Lung (tissue), 12 donors: Measurements from ENCODE around the gene CBLB. TPM values are rescaled to one million over a fixed set of nuclear protein-coding genes. Genes with fewer than 3 reads are reported as not detected.

ENCODE experiments used
- ATAC-seq: fragments of 200-7000 bp; cut with Tn5 transposase; one replicate; pipeline ENCODE4 v1.9.1; 2020; ENCODE audit warnings: moderate number of reproducible peaks; ENCODE audit not compliant: insufficient read depth, low FRiP score
- DNase-seq, 3 donors: peaks; one replicate each; pipeline ENCODE4 v3.0.0-alpha.2; 2013 to 2017
- H3K27ac ChIP-seq, 2 donors: one replicate each; pipeline ENCODE4 v1.5.1; 2013; ENCODE audit warnings: mild to moderate bottlenecking in 2 of 2, moderate library complexity in 2 of 2, control low read depth in 1 of 2, inconsistent platforms in 1 of 2, low read depth in 1 of 2, low read length in 1 of 2
- H3K27me3 ChIP-seq, 3 donors: one replicate each; pipeline ENCODE4 v1.5.1; 2013; ENCODE audit warnings: low read length in 2 of 3; ENCODE audit not compliant: control insufficient read depth in 3 of 3, insufficient read depth in 3 of 3
- H3K36me3 ChIP-seq, 4 donors: one replicate each; pipeline ENCODE4 v1.5.1; 2013; ENCODE audit warnings: low read length in 4 of 4, mild to moderate bottlenecking in 1 of 4, moderate library complexity in 1 of 4; ENCODE audit not compliant: control insufficient read depth in 4 of 4, insufficient read depth in 4 of 4
- H3K4me1 ChIP-seq, 5 donors: one replicate each; pipeline ENCODE4 v1.5.1; 2013; ENCODE audit warnings: low read length in 5 of 5, mild to moderate bottlenecking in 2 of 5, moderate library complexity in 1 of 5; ENCODE audit not compliant: control insufficient read depth in 5 of 5, insufficient read depth in 5 of 5
- H3K4me3 ChIP-seq: one replicate; pipeline ENCODE4 v1.5.1; 2013; ENCODE audit warnings: mild to moderate bottlenecking, control low read depth, moderate library complexity
- H3K9ac ChIP-seq, 2 donors: one replicate each; pipeline ENCODE4 v1.5.1; 2013; ENCODE audit warnings: low read length in 2 of 2, control low read depth in 1 of 2; ENCODE audit not compliant: insufficient read depth in 1 of 2
- H3K9me3 ChIP-seq, 4 donors: one replicate each; pipeline ENCODE4 v1.5.1; 2013; ENCODE audit warnings: low read length in 3 of 4, mild to moderate bottlenecking in 1 of 4, moderate library complexity in 1 of 4; ENCODE audit not compliant: control insufficient read depth in 4 of 4, insufficient read depth in 3 of 4
- CTCF ChIP-seq: IDR thresholded peaks from 2 replicates; pipeline ENCODE4 v1.5.1; 2012; ENCODE audit warnings: mild to moderate bottlenecking; ENCODE audit errors: control extremely low read depth, extremely low read depth
- WGBS, 2 donors: extraction: QIAGEN DNeasy Blood & Tissue Kit; methylation state at CpG; one replicate each; pipeline ENCODE4 v1.1.7; 2013; 5-methylcytosine and 5-hydroxymethylcytosine counted together
- polyA plus RNA-seq, 2 donors: library from polyadenylated mRNA; stranded (reverse); fragments of 200-250 nt; gene quantifications; one replicate each; pipeline ENCODE4 v1.2.1, GENCODE V29; 2013
- total RNA-seq, 2 donors: library from RNA; depleted of rRNA in 1 of 2; stranded (reverse); fragments of >200 nt in 1 of 2; gene quantifications; one replicate each; pipeline ENCODE4 v1.2.1, GENCODE V29; 2014 to 2021
- donor health status: control.
- donor health status: control.
- donor health status: Bipolar disorder and iron deficiency.
- donor health status: healthy.
- donor health status: DM: yes; HTN: yes; CAD: no.

The CBLB gene
- total and polyA plus RNA-seq, 4 donors, result 7.2 to 124 (median 24.6) TPM

GRCh38 chr3:105708980-105709379 is 159.8 kb downstream of the CBLB start:
- no peak overlapping the region for H3K4me3 ChIP-seq
- H3K27ac ChIP-seq, result no peak overlapping the region
- H3K36me3 ChIP-seq, result peaks cover 4 to 14% (median 7%) of the 10 kb centered on the region in 4 donors
- DNase-seq (no peak), ATAC-seq (no peak)
- no peak for TF ChIP-seq CTCF
- H3K27me3 ChIP-seq, result no peaks in the 10 kb centered on the region
- H3K9ac ChIP-seq, result no peak overlapping the region
- 93 to 95% methylated on average over 1 of the region's 1 CpG for WGBS, 2 donors
- H3K4me1 ChIP-seq, result peaks cover 0 to 9% (median 0%) of the 10 kb centered on the region in 5 donors
- H3K9me3 ChIP-seq, result no peaks in the 10 kb centered on the region

GRCh38 chr3:105707009-105707408 is 161.8 kb downstream of the CBLB start:
- ATAC-seq (no peak), DNase-seq (no peak)
- Histone ChIP-seq H3K9me3 (no peaks in the 10 kb centered on the region), H3K27me3 (no peaks in the 10 kb centered on the region), H3K36me3 (peaks cover 5 to 16% (median 11%) of the 10 kb centered on the region in 4 donors), H3K4me1 (peaks cover 0 to 9% (median 0%) of the 10 kb centered on the region in 5 donors), H3K4me3 (no peak overlapping the region), H3K27ac (no peak overlapping the region), H3K9ac (no peak overlapping the region)
- TF ChIP-seq CTCF, result no peak
- 95 to 100% methylated on average over 2 of the region's 2 CpGs for WGBS, 2 donors

GRCh38 chr3:105704726-105705410 is 163.9 kb downstream of the CBLB start:
- WGBS, 2 donors, result 62 to 80% methylated on average over 4 of the region's 4 CpGs
- no peak overlapping the region for H3K9ac ChIP-seq
- peak in 2 of 3 donors; percentile 49 to 87 for DNase-seq
- TF ChIP-seq CTCF, result no peak
- no peak overlapping the region for H3K4me3 ChIP-seq
- H3K4me1 ChIP-seq, result peaks cover 0 to 9% (median 2%) of the 10 kb centered on the region in 5 donors
- peaks cover 8 to 29% (median 20%) of the 10 kb centered on the region in 4 donors for H3K36me3 ChIP-seq
- H3K9me3 ChIP-seq, result no peaks in the 10 kb centered on the region
- no peaks in the 10 kb centered on the region for H3K27me3 ChIP-seq
- no peak overlapping the region for H3K27ac ChIP-seq
- no peak for ATAC-seq
